Measurements from ENCODE around the gene CCDC196. TPM values are rescaled to one million over a fixed set of nuclear protein-coding genes. Genes with fewer than 3 reads are reported as not detected.

The CCDC196 gene
- total RNA-seq, 1 experiment from 2014 or later: not detected

- Histone ChIP-seq H3K4ac (ENCODE audit: low read depth, low read length) (no peak overlapping the region), H2BK5ac (ENCODE audit: insufficient read length, low read length) (no peak overlapping the region), H2BK120ac (ENCODE audit: low read depth, low read length, poor library complexity, severe bottlenecking) (no peak overlapping the region), H3K4me1 (ENCODE audit: insufficient read depth, low read length) (no peaks in the 10 kb centered on the region), H2AK5ac (ENCODE audit: insufficient read length, low read length) (no peak overlapping the region), H3K79me1 (ENCODE audit: insufficient read depth, low read depth, low read length, poor library complexity, severe bottlenecking) (no peaks in the 10 kb centered on the region), H3K23me2 (ENCODE audit: insufficient read length, low read depth, low read length, poor library complexity, severe bottlenecking) (no peaks in the 10 kb centered on the region), H2BK12ac (ENCODE audit: insufficient read length, low read depth, low read length) (no peak overlapping the region), H3K14ac (ENCODE audit: insufficient read depth, low read length) (no peak overlapping the region), H3K9me3 (ENCODE audit: control insufficient read depth, low read depth, low read length) (no peaks in the 10 kb centered on the region), H3K79me2 (ENCODE audit: insufficient read depth, low read length) (no peaks in the 10 kb centered on the region), H2AFZ (ENCODE audit: low read length) (no peak overlapping the region), H3K23ac (ENCODE audit: insufficient read length, low read depth, low read length) (no peak overlapping the region), H3K4me2 (ENCODE audit: insufficient read depth, insufficient read length, low read length) (no peak overlapping the region), H2BK15ac (ENCODE audit: low read depth, low read length) (no peak overlapping the region), H3K56ac (ENCODE audit: insufficient read length, low read depth, low read length) (no peak overlapping the region), H4K5ac (ENCODE audit: insufficient read length, low read depth, low read length) (no peak overlapping the region), H3K27me3 (ENCODE audit: insufficient read depth, low read length) (no peaks in the 10 kb centered on the region), H2BK20ac (ENCODE audit: low read depth, low read length, poor library complexity, severe bottlenecking) (no peak overlapping the region), H4K20me1 (ENCODE audit: control insufficient read depth, insufficient read depth, insufficient read length) (no peaks in the 10 kb centered on the region), H4K8ac (replicated peaks; ENCODE audit: insufficient read length, low read depth, low read length) (no peak overlapping the region), H4K91ac (ENCODE audit: insufficient read length, low read depth, low read length) (no peak overlapping the region), H3K9ac (ENCODE audit: extremely low read depth, insufficient read length, low read length) (no peak overlapping the region), H3K18ac (ENCODE audit: insufficient read length, low read depth, low read length) (no peak overlapping the region), H3T11ph (ENCODE audit: low read length) (no peak overlapping the region), H3K27ac (ENCODE audit: insufficient read length, low read depth, low read length) (no peak overlapping the region)
- no peaks in the 10 kb centered on the region; the same call in 1 of the 2 replicates for H3K27me3 Mint-ChIP-seq (ENCODE audit: low read depth)
- no peak overlapping the region for H3K27ac Mint-ChIP-seq
- H3K9me3 Mint-ChIP-seq: no peaks in the 10 kb centered on the region
- WGBS (ENCODE audit: extremely low coverage, insufficient read length, low lambda C conversion rate): 100% methylated on average over 1 of the region's 3 CpGs
- no peak for DNase-seq
- H3K4me1 Mint-ChIP-seq: no peaks in the 10 kb centered on the region
- no peak overlapping the region for H3K4me3 Mint-ChIP-seq
- no peaks in the 10 kb centered on the region for H3K36me3 Mint-ChIP-seq (ENCODE audit: insufficient read depth in 1 of 3, low read depth in 3 of 3)
- TF ChIP-seq CTCF (conservative IDR thresholded peaks at IDR 0.05): no peak
These were observed 1.1 kb upstream of the CCDC196 start for GRCh38 chr14:66485029-66485428.

Measured in H9 (cell line).